H1 (cell line): Measurements from ENCODE around the gene ZNF597.

Source experiments
- CEBPB ChIP-seq: IDR thresholded peaks from 2 replicates; pipeline ENCODE4 v1.6.1; 2012; ENCODE audit warnings: low read depth, low read length
- CTCF ChIP-seq, 3 experiments: IDR thresholded peaks; 1 replicate in 2 of 3; 2 replicates in 1 of 3; pipeline versions ENCODE4 v1.5.1 to v1.6.1; 2011; ENCODE audit warnings: low read length in 3 of 3, mild to moderate bottlenecking in 3 of 3, inconsistent platforms in 2 of 3, low read depth in 1 of 3, moderate library complexity in 1 of 3; ENCODE audit not compliant: insufficient read depth in 1 of 3; ENCODE audit errors: control extremely low read depth in 1 of 3
- EZH2 ChIP-seq: fragments of 200-600 bp; sonication (generic); IDR thresholded peaks from 2 replicates; pipeline ENCODE4 v1.7.1; 2012; ENCODE audit warnings: low read depth, mild to moderate bottlenecking, moderate library complexity, low read length, inconsistent platforms; ENCODE audit not compliant: severe bottlenecking
- POLR2A ChIP-seq, 2 experiments: IDR thresholded peaks; 1 replicate in 1 of 2; 2 replicates in 1 of 2; pipeline ENCODE4 v1.6.1; 2011; ENCODE audit warnings: low read depth in 2 of 2, low read length in 2 of 2, mild to moderate bottlenecking in 2 of 2; ENCODE audit errors: control extremely low read depth in 1 of 2
- RFX5 ChIP-seq: IDR thresholded peaks from 2 replicates; pipeline ENCODE4 v1.6.1; 2011; ENCODE audit warnings: low read depth, low read length, improper control_type of control experiment, borderline replicate concordance
- USF2 ChIP-seq: IDR thresholded peaks from 2 replicates; pipeline ENCODE4 v1.6.1; 2011; ENCODE audit warnings: low read length, improper control_type of control experiment

GRCh38 chr16:3444032-3444388 lies 706 bp upstream of the ZNF597 start:
- TF ChIP-seq CTCF (IDR thresholded peaks at IDR 0.05; ENCODE audit: control extremely low read depth in 1 of 3, insufficient read depth in 1 of 3, low read depth in 1 of 3, low read length in 3 of 3) (no peak), RFX5 (no peak), USF2 (no peak), CEBPB (no peak), POLR2A (IDR thresholded peaks at IDR 0.05; ENCODE audit: control extremely low read depth in 1 of 2, low read depth in 2 of 2, low read length in 2 of 2) (no peak), EZH2 (no peak)
